ENCODE results near the gene SND1. TPM values are rescaled to one million over a fixed set of nuclear protein-coding genes. Genes with fewer than 3 reads are reported as not detected.

SND1 gene
- total and polyA plus RNA-seq, 2 donors (not counting 3 experiments of a cell fraction or from before 2014, with no cell fraction given) = 116 to 249 TPM

DNA sequence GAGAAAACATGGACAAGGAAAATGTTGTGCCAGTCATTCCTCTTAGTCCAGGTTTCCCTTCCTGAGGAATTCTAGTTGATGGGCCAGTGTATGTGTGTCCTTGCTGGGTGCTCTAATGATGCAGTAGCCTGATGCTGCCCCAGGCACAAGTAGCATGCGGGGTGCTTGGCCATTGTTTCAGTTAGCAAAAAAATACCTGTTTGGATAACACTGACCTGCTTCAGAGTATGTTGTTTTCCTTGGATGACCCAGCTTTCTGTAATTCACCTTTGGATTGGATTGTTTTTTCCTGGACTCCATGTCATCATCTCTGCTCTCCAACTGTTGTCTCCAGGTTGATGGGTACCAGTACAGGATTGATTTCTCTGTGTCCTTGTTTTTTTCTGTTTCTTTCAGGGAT lies 169.2 kb downstream of the SND1 start:
- no peak overlapping the region for H3K27ac ChIP-seq (ENCODE audit: insufficient read depth, low read depth, low read length)
- TF ChIP-seq FOS (IDR thresholded peaks at IDR 0.05; ENCODE audit: borderline replicate concordance, insufficient read depth, low read length) (no peak), EZH2 (IDR thresholded peaks at IDR 0.05; ENCODE audit: borderline replicate concordance, low read depth, low read length, severe bottlenecking) (no peak)
- no peak overlapping the region for H2AFZ ChIP-seq (ENCODE audit: low read depth, low read length)
- H3K27me3 ChIP-seq (ENCODE audit: control insufficient read depth in 2 of 2, insufficient read depth in 2 of 2, low read length in 2 of 2) = no peaks in the 10 kb centered on the region
- H3K4me2 ChIP-seq (ENCODE audit: insufficient read depth, low read length) = no peak overlapping the region
- H4K20me1 ChIP-seq (replicated peaks; ENCODE audit: control insufficient read depth, extremely low read depth, insufficient read depth, low read length) = peaks cover 2% of the 10 kb centered on the region
- BruUV-seq (replicated peaks) = no TSS peak
- H3K4me3 ChIP-seq (replicated peaks in 1 of 3; ENCODE audit: insufficient read depth in 1 of 3, low read depth in 1 of 3, low read length in 3 of 3) = no peak overlapping the region
- DNase-seq (ENCODE audit: low read depth, low spot score) (peak; percentile 21), FAIRE-seq (no peak)
- dilution Hi-C loops (cut with MboI; ENCODE audit: extremely low pct_ligation_motif_present, low sequenced_read_pairs) (no loop called here), intact Hi-C loops (cut with micrococcal nuclease) (no loop called here)
- POLR2A ChIA-PET = no interaction called here
- H3K36me3 ChIP-seq (ENCODE audit: control insufficient read depth in 2 of 2, extremely low read depth in 1 of 2, insufficient read depth in 2 of 2, low read length in 2 of 2) = no peaks in the 10 kb centered on the region
- peaks cover 62% of the 10 kb centered on the region for H3K79me2 ChIP-seq (ENCODE audit: control insufficient read depth, insufficient read depth, low read length)
- peaks cover 11% of the 10 kb centered on the region for H3K4me1 ChIP-seq (ENCODE audit: control insufficient read depth, extremely low read depth, insufficient read depth, low read length)
- H3K9me1 ChIP-seq (replicated peaks; ENCODE audit: control insufficient read depth, extremely low read depth, insufficient read depth, low read length) = no peaks in the 10 kb centered on the region
- CTCF ChIA-PET = interaction anchor here (1.5 kb wide), 1 partner anchor 16 kb away, joined by 4 read pairs; no protein-coding TSS in a partner anchor
- H3K9ac ChIP-seq (replicated peaks; ENCODE audit: extremely low read depth, insufficient read depth, low read length) = no peak overlapping the region
- H3K9me3 ChIP-seq (replicated peaks; ENCODE audit: control insufficient read depth, insufficient read depth, low read length) = no peaks in the 10 kb centered on the region

DNA sequence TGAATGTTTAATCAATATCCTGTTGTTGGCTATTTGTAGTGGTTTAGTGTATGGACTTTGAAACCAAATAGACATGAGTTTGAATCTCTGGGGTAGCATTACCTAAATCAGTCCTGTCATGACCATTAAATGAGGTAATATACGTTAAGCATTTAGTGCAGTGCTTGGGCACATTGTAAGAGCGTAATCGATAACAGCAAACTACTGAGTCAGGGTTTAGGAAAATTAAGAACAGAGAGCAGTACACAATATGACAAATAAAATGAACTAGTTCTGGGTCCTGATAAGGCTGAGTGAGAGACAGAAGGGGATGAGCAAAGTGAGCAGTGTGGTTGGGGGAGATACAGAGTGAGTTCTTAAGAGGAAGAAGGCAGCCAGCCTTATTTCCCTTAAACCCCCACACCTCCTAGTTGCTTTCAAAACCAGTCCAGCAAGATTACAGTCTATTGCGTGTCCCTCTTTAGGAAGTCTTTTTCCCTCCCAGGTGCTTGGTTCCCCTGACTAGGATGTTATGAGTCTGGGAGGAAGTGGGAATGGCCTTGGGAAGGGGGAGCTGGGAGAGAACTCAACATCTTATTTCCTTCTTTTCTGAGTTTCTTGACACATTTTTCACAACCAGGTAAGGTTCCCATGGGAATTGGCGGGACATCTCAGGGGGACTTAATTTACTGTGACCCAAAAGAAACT lies 171.0 kb downstream of the SND1 start:
- Histone ChIP-seq H3K4me3 (replicated peaks in 1 of 3; ENCODE audit: insufficient read depth in 1 of 3, low read depth in 1 of 3, low read length in 3 of 3) (no peak overlapping the region), H3K9ac (replicated peaks; ENCODE audit: extremely low read depth, insufficient read depth, low read length) (no peak overlapping the region), H3K27me3 (ENCODE audit: control insufficient read depth in 2 of 2, insufficient read depth in 2 of 2, low read length in 2 of 2) (no peaks in the 10 kb centered on the region), H3K79me2 (ENCODE audit: control insufficient read depth, insufficient read depth, low read length) (peaks cover 52% of the 10 kb centered on the region), H3K36me3 (ENCODE audit: control insufficient read depth in 2 of 2, extremely low read depth in 1 of 2, insufficient read depth in 2 of 2, low read length in 2 of 2) (no peaks in the 10 kb centered on the region), H3K4me2 (ENCODE audit: insufficient read depth, low read length) (no peak overlapping the region), H4K20me1 (replicated peaks; ENCODE audit: control insufficient read depth, extremely low read depth, insufficient read depth, low read length) (no peaks in the 10 kb centered on the region), H3K27ac (ENCODE audit: insufficient read depth, low read depth, low read length) (no peak overlapping the region), H3K9me3 (replicated peaks; ENCODE audit: control insufficient read depth, insufficient read depth, low read length) (no peaks in the 10 kb centered on the region), H3K4me1 (ENCODE audit: control insufficient read depth, extremely low read depth, insufficient read depth, low read length) (peaks cover 11% of the 10 kb centered on the region), H2AFZ (ENCODE audit: low read depth, low read length) (no peak overlapping the region), H3K9me1 (replicated peaks; ENCODE audit: control insufficient read depth, extremely low read depth, insufficient read depth, low read length) (no peaks in the 10 kb centered on the region)
- TF ChIP-seq GATA2 (IDR thresholded peaks at IDR 0.05; ENCODE audit: insufficient read depth, insufficient read length, low read depth, low read length) = no peak
- no peak for TF ChIP-seq EZH2 (IDR thresholded peaks at IDR 0.05; ENCODE audit: borderline replicate concordance, low read depth, low read length, severe bottlenecking)
- no peak for TF ChIP-seq JUN (IDR thresholded peaks at IDR 0.05; ENCODE audit: borderline replicate concordance, insufficient read depth, insufficient read length, low read depth)
- no peak for TF ChIP-seq FOS (IDR thresholded peaks at IDR 0.05; ENCODE audit: borderline replicate concordance, insufficient read depth, low read length)
- no peak for TF ChIP-seq POLR2AphosphoS5 (IDR thresholded peaks at IDR 0.05; ENCODE audit: insufficient read depth, low read depth, low read length)
- TF ChIP-seq CTCF (IDR thresholded peaks at IDR 0.05; ENCODE audit: extremely low read depth in 1 of 2, insufficient read depth in 1 of 2, low read depth in 1 of 2, low read length in 2 of 2) = no peak
- no peak for TF ChIP-seq MAX (IDR thresholded peaks at IDR 0.05; ENCODE audit: insufficient read depth, insufficient read length)
- TF ChIP-seq POLR2A (IDR thresholded peaks at IDR 0.05; ENCODE audit: low read depth, low read length) = no peak
- TF ChIP-seq MYC (IDR thresholded peaks at IDR 0.05; ENCODE audit: low read depth, low read length) = no peak
- dilution Hi-C loops (cut with MboI; ENCODE audit: extremely low pct_ligation_motif_present, low sequenced_read_pairs) = no loop called here
- BruUV-seq (replicated peaks) = no TSS peak
- ChIA-PET CTCF (no interaction called here), POLR2A (no interaction called here)
- DNase-seq (ENCODE audit: low read depth, low spot score) (no peak), FAIRE-seq (no peak)
- intact Hi-C loops (cut with micrococcal nuclease) = no loop called here

All from endothelial cell of umbilical vein (primary cell).